Lung (tissue), 12 donors: ENCODE measurements around the gene ZSWIM1. TPM values are rescaled to one million over a fixed set of nuclear protein-coding genes. Genes with fewer than 3 reads are reported as not detected.

Experiments
- ATAC-seq: fragments of 200-7000 bp; cut with Tn5 transposase; one replicate; pipeline ENCODE4 v1.9.1; 2020; ENCODE audit warnings: moderate number of reproducible peaks; ENCODE audit not compliant: insufficient read depth, low FRiP score
- DNase-seq, 3 donors: peaks; one replicate each; pipeline ENCODE4 v3.0.0-alpha.2; 2013 to 2017
- H3K27ac ChIP-seq, 2 donors: one replicate each; pipeline ENCODE4 v1.5.1; 2013; ENCODE audit warnings: mild to moderate bottlenecking in 2 of 2, moderate library complexity in 2 of 2, control low read depth in 1 of 2, inconsistent platforms in 1 of 2, low read depth in 1 of 2, low read length in 1 of 2
- H3K27me3 ChIP-seq, 3 donors: one replicate each; pipeline ENCODE4 v1.5.1; 2013; ENCODE audit warnings: low read length in 2 of 3; ENCODE audit not compliant: control insufficient read depth in 3 of 3, insufficient read depth in 3 of 3
- H3K36me3 ChIP-seq, 4 donors: one replicate each; pipeline ENCODE4 v1.5.1; 2013; ENCODE audit warnings: low read length in 4 of 4, mild to moderate bottlenecking in 1 of 4, moderate library complexity in 1 of 4; ENCODE audit not compliant: control insufficient read depth in 4 of 4, insufficient read depth in 4 of 4
- H3K4me1 ChIP-seq, 5 donors: one replicate each; pipeline ENCODE4 v1.5.1; 2013; ENCODE audit warnings: low read length in 5 of 5, mild to moderate bottlenecking in 2 of 5, moderate library complexity in 1 of 5; ENCODE audit not compliant: control insufficient read depth in 5 of 5, insufficient read depth in 5 of 5
- H3K4me3 ChIP-seq: one replicate; pipeline ENCODE4 v1.5.1; 2013; ENCODE audit warnings: mild to moderate bottlenecking, control low read depth, moderate library complexity
- H3K9ac ChIP-seq, 2 donors: one replicate each; pipeline ENCODE4 v1.5.1; 2013; ENCODE audit warnings: low read length in 2 of 2, control low read depth in 1 of 2; ENCODE audit not compliant: insufficient read depth in 1 of 2
- H3K9me3 ChIP-seq, 4 donors: one replicate each; pipeline ENCODE4 v1.5.1; 2013; ENCODE audit warnings: low read length in 3 of 4, mild to moderate bottlenecking in 1 of 4, moderate library complexity in 1 of 4; ENCODE audit not compliant: control insufficient read depth in 4 of 4, insufficient read depth in 3 of 4
- CTCF ChIP-seq: IDR thresholded peaks from 2 replicates; pipeline ENCODE4 v1.5.1; 2012; ENCODE audit warnings: mild to moderate bottlenecking; ENCODE audit errors: control extremely low read depth, extremely low read depth
- WGBS, 2 donors: extraction: QIAGEN DNeasy Blood & Tissue Kit; methylation state at CpG; one replicate each; pipeline ENCODE4 v1.1.7; 2013; 5-methylcytosine and 5-hydroxymethylcytosine counted together
- polyA plus RNA-seq, 2 donors: library from polyadenylated mRNA; stranded (reverse); fragments of 200-250 nt; gene quantifications; one replicate each; pipeline ENCODE4 v1.2.1, GENCODE V29; 2013
- total RNA-seq, 2 donors: library from RNA; depleted of rRNA in 1 of 2; stranded (reverse); fragments of >200 nt in 1 of 2; gene quantifications; one replicate each; pipeline ENCODE4 v1.2.1, GENCODE V29; 2014 to 2021
- donor health status: control.
- donor health status: control.
- donor health status: Bipolar disorder and iron deficiency.
- donor health status: healthy.
- donor health status: DM: yes; HTN: yes; CAD: no.

The ZSWIM1 gene
- total and polyA plus RNA-seq, 4 donors: 3.7 to 11.1 (median 5.2) TPM

DNA sequence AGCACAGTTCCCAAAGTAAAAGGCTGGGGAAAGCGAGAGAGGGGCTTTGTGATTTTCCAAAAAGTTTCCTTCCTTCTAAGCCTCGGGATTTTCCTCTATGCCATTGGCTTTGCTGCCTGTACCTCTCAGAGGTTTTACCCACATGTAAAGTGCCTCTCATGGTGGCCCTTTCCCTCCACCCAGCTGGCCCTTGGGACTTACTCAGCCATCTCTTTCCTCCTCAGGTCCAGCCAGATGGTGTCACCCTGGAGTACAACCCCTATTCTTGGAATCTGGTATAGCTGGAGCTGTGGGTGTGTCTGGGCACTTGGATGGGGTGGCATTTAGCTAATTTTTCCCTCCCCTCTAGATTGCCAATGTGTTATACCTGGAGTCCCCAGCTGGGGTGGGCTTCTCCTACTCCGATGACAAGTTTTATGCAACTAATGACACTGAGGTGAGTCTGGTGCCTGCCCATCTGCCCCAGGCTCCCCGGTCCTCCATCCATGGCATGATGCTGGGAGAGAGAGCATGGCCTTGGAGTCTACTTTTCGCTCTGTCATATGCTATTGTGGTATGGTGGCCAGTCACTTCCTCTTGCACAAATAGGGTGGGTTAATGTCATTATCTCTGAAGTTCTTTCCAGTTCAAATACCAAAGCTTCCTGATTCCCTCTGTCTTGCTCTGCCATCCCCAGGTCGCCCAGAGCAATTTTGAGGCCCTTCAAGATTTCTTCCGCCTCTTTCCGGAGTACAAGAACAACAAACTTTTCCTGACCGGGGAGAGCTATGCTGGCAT is 11.2 kb downstream of the ZSWIM1 start:
- TF ChIP-seq CTCF: no peak
- H3K4me3 ChIP-seq: peak overlapping the region; percentile 93
- H3K4me1 ChIP-seq: peaks cover 0 to 14% (median 10%) of the 10 kb centered on the region in 5 donors
- no peak overlapping the region for H3K9ac ChIP-seq
- peak overlapping the region in 1 of 2 donors; percentile 94 for H3K27ac ChIP-seq
- H3K9me3 ChIP-seq: no peaks in the 10 kb centered on the region
- ATAC-seq (no peak), DNase-seq (no peak)
- WGBS, 2 donors: 67 to 77% methylated on average over 9 of the region's 9 CpGs
- no peaks in the 10 kb centered on the region for H3K27me3 ChIP-seq
- H3K36me3 ChIP-seq: peaks cover 3 to 39% (median 18%) of the 10 kb centered on the region in 4 donors

- Histone ChIP-seq H3K36me3 (peaks cover 8 to 40% (median 19%) of the 10 kb centered on the region in 4 donors), H3K27me3 (no peaks in the 10 kb centered on the region), H3K4me3 (no peak overlapping the region), H3K9ac (no peak overlapping the region), H3K4me1 (peaks cover 0 to 14% (median 10%) of the 10 kb centered on the region in 5 donors), H3K27ac (no peak overlapping the region), H3K9me3 (no peaks in the 10 kb centered on the region)
- ATAC-seq (no peak), DNase-seq (no peak)
- TF ChIP-seq CTCF: no peak
- 44 to 57% methylated on average over 4 of the region's 4 CpGs for WGBS, 2 donors
These were observed 11.9 kb downstream of the ZSWIM1 start for GRCh38 chr20:45892828-45893500.

DNA sequence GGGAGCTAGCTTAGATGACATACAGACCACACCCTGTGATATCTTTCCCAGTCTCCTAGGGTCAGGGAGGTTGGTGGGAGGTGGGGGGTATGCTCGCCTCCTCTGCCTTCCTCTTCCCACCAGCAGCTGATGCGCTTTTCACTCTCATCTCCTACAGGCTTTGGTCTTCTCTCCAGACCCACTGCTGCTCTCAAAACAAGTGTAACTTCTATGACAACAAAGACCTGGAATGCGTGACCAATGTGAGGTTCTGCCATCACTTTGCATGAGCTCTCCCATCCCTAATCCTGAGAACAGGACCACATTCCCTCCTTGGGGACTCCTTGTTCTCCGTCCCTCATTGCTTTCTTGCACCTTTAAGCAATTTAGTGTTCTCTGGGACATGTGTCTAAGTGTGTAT is 12.8 kb downstream of the ZSWIM1 start:
- Histone ChIP-seq H3K27ac (no peak overlapping the region), H3K4me3 (no peak overlapping the region), H3K36me3 (peaks cover 9 to 44% (median 20%) of the 10 kb centered on the region in 4 donors), H3K27me3 (no peaks in the 10 kb centered on the region), H3K4me1 (peaks cover 0 to 14% (median 7%) of the 10 kb centered on the region in 5 donors), H3K9ac (no peak overlapping the region), H3K9me3 (no peaks in the 10 kb centered on the region)
- ATAC-seq: no peak
- WGBS, 2 donors: 97 to 98% methylated on average over 4 of the region's 4 CpGs
- TF ChIP-seq CTCF: no peak
- DNase-seq: no peak
